Measurements from ENCODE around the gene BTBD2.
A peak's percentile ranks its signal among the peaks of the same experiment; 100 is the strongest.

Gene BTBD2

DNA sequence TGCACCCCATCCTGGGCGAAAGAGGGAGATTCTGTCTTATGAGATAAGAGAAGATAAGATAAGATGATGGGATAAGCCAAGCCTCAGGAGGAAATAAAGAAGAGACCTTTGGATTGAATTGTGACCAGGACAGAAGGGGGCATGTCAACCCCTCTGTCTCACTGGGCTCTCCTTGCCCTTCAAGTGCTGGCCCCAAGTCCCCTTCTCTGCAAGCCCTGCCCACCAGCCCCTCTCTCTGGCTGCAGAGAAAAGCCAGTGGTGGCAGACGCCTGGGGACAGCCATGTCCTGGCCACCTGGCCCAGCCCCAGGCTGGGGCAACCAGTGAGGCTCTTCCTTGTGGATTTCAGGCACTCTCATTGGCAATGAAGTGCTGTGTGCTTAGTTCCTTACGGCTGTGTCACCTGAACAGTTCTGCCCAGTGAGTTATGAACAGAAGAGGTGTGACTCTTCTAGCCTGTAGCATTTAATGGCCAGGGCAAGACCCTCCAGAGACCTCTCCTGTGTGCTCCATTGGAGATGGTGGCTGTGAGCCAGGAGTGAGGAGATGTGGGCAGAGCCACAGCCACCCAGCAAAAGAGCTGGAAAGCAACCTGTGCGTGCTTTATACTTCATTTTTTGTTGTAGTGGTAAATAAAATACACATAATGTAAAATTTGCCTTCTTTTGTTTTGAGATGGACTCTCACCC lies 6.1 kb upstream of the BTBD2 start:
- H3K4me3 ChIP-seq (ENCODE audit: low read depth, low read length), result no peak overlapping the region
- no peak for DNase-seq (ENCODE audit: low read depth)

GRCh38 chr19:2018752-2019151 lies 3.2 kb upstream of the BTBD2 start:
- no peak overlapping the region for H3K4me3 ChIP-seq (ENCODE audit: low read depth, low read length)
- no peak for DNase-seq (ENCODE audit: low read depth)

GRCh38 chr19:2016041-2016807 lies 710 bp upstream of the BTBD2 start:
- peak overlapping the region; percentile 36 for H3K4me3 ChIP-seq (ENCODE audit: low read depth, low read length)
- peak; percentile 74 for DNase-seq (ENCODE audit: low read depth)

- H3K4me3 ChIP-seq (ENCODE audit: low read depth, low read length), result peak overlapping the region; percentile 69
- DNase-seq (ENCODE audit: low read depth), result no peak
Measured at GRCh38 chr19:2014731-2015607, 545 bp downstream of the BTBD2 start.

GRCh38 chr19:2014131-2014571 lies 1.4 kb downstream of the BTBD2 start:
- peak overlapping the region; percentile 69 for H3K4me3 ChIP-seq (ENCODE audit: low read depth, low read length)
- DNase-seq (ENCODE audit: low read depth), result no peak

DNA sequence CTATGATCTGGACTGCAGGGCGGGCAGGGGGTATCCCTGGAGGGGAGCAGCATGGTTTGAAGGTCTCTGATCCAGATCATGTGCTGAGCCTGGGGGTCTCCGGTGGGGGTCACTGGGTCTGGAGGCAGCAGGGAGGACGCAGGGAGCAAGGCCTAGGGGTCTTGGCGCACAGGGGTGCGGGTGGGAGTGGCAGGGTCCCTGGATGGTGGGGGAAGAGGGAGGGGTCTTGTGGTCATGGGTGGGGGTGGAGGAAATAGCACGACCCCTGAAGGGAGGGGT lies 1.9 kb downstream of the BTBD2 start:
- no peak for DNase-seq (ENCODE audit: low read depth)
- no peak overlapping the region for H3K4me3 ChIP-seq (ENCODE audit: low read depth, low read length)

- no peak overlapping the region for H3K4me3 ChIP-seq (ENCODE audit: low read depth, low read length)
- DNase-seq (ENCODE audit: low read depth), result no peak
Measured at GRCh38 chr19:2012941-2013682, 2.4 kb downstream of the BTBD2 start.

GRCh38 chr19:2011169-2011568 lies 4.3 kb downstream of the BTBD2 start:
- no peak for DNase-seq (ENCODE audit: low read depth)
- H3K4me3 ChIP-seq (ENCODE audit: low read depth, low read length), result no peak overlapping the region

DNA sequence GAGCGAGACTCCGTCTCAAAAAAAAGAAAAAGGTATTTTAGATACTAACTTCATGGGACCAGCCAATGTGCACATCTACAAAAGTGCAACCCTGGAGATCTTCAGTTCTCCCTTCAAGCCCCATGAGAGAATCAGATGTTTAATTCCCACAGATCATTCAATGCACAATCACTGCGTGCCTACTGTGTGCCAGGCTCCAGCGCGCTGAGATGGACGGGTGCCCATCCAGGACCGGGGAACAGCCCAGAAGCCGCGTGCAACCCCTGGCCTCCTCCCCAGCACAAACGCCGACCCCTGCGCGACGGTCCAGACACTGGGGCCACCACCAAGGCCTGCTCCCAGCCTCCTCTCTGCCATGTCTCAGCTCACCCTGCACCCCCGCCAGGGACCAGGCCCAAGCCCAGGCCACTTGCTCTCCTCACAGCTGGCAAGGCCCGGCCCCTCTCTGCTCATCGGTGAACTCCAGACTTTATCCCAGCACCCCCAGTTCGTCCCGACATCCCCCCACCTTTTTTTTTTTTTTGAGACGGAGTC lies 5.3 kb downstream of the BTBD2 start:
- no peak overlapping the region for H3K4me3 ChIP-seq (ENCODE audit: low read depth, low read length)
- DNase-seq (ENCODE audit: low read depth), result no peak

- no peak for DNase-seq (ENCODE audit: low read depth)
- H3K4me3 ChIP-seq (ENCODE audit: low read depth, low read length), result no peak overlapping the region
Measured at GRCh38 chr19:2003874-2004273, 11.6 kb downstream of the BTBD2 start.

DNA sequence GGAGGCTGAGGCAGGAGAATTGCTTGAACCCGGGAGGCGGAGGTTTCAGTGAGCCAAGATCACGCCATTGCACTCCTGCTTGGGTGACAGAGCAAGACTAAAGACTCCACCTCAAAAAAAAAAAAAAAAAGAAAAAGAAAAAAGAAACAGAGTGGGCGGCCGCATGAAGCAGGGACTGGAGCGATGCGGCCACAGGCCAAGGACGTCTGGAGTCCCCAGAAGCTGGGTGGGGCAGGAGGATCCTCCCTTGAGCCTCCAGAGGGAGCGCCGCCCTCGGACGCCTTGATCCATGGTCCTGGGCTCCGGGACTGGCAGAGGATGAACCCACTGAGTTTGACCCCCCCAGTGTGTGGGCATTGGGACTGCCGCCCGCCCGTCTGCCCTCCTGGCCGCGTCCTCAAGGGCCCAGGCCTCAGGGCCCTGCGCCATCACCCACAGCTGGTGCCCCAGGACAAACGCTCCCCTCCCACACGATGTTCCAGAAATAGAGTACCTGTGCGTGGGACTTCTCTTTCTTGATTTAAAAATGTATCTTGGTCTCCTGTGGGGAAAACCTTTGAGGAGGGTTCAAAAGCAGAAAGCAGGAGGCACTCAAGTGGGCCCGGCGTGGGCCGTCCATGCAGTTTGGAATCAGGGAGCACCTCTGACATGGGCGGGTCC lies 15.5 kb downstream of the BTBD2 start:
- DNase-seq (ENCODE audit: low read depth), result no peak
- no peak overlapping the region for H3K4me3 ChIP-seq (ENCODE audit: low read depth, low read length)

GRCh38 chr19:1998712-1999708 lies 16.5 kb downstream of the BTBD2 start:
- H3K4me3 ChIP-seq (ENCODE audit: low read depth, low read length), result no peak overlapping the region
- DNase-seq (ENCODE audit: low read depth), result no peak

DNA sequence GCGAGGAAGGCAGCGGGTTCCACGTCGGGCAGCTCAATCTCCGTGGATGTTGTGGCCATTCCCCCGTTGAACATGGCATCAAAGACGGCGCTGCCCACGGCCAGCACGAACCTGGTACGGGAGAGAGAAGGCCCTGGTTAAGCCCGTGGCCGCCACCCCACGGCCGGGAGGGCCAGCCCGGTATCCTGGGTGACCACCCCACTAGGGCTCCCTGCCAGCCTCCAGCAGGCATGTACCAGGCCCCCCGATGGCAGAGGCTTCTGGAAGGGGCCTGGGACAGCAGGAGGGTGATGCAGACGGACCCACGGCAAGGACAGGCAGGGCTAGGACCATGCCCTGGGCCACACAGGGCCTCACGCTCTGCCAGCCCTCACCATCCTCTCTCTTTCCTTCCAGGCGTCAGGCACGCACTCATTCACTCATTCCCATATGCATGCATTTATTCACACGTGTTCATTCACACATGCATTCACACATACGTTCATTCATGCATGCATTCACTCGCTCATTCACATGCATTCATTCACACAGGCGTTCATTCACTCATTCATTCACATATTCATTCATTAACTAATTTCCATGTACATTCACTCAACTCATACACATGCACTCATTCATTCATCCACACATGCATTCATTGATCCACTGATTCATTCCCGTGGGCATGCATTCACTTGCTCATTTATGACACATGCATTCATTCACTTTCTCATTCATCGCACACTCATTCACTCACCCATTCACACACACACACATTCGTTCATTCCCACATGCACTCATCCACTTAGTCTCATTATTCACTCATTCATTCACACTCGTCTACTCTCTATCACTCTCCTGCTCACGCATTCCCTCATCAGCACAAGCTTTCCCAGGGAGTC lies 17.9 kb downstream of the BTBD2 start:
- DNase-seq (ENCODE audit: low read depth), result no peak
- no peak overlapping the region for H3K4me3 ChIP-seq (ENCODE audit: low read depth, low read length)

DNA sequence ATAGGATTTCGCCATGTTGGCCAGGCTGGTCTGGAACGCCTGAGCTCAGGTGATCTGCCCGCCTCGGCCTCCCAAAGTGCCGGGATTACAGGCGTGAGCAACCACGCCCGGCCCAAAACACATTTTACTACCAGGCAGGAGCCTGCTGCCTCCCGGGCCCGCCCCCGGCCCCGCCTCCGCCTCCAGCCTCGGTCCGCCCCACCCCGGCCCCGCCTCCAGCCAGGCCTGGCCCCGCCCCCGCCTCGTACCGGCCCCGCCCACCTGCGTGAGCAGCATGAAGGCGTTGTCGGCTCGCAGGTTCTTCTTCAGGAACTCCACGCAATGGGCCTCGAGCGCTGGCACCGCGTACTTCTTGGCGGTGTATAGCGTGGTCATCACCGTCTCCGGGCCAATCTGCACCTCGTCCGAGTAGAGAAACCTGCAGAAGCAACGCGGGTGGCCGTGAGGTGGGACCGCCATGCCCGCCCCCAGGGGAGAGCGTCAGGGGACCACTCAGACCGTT lies 22.7 kb downstream of the BTBD2 start:
- H3K4me3 ChIP-seq (ENCODE audit: low read depth, low read length), result no peak overlapping the region
- DNase-seq (ENCODE audit: low read depth), result no peak

GRCh38 chr19:1991018-1991913 lies 24.2 kb downstream of the BTBD2 start:
- H3K4me3 ChIP-seq (ENCODE audit: low read depth, low read length), result no peak overlapping the region
- no peak for DNase-seq (ENCODE audit: low read depth)

All from skeletal muscle cell (primary cell).